SJSA1 (cell line): ENCODE results near the gene ITGA6. TPM values are rescaled to one million over a fixed set of nuclear protein-coding genes. Genes with fewer than 3 reads are reported as not detected.

Experiments
- DNase-seq, 2 experiments: peaks; one replicate each; pipeline ENCODE4 v3.0.0-alpha.2; 2015 to 2020; ENCODE audit warnings: low spot score in 2 of 2, low read depth in 1 of 2
- H3K27ac ChIP-seq: fragments of 250-450 bp; sonication (Bioruptor Pico); 2 replicates; pipeline ENCODE4 v1.5.1; 2020; ENCODE audit warnings: mild to moderate bottlenecking, moderate library complexity
- H3K27me3 ChIP-seq: fragments of 250-450 bp; sonication (Bioruptor Pico); replicated peaks from 2 replicates; pipeline ENCODE4 v1.5.1; 2020; ENCODE audit warnings: mild to moderate bottlenecking, moderate library complexity
- H3K36me3 ChIP-seq: fragments of 250-450 bp; sonication (Bioruptor Pico); 2 replicates; pipeline ENCODE4 v1.5.1; 2020; ENCODE audit warnings: mild to moderate bottlenecking
- H3K4me1 ChIP-seq: fragments of 250-450 bp; sonication (Bioruptor Pico); replicated peaks from 2 replicates; pipeline ENCODE4 v1.6.1; 2021; ENCODE audit warnings: mild to moderate bottlenecking
- H3K4me3 ChIP-seq: fragments of 250-450 bp; sonication (Bioruptor Pico); 2 replicates; pipeline ENCODE4 v1.5.1; 2020; ENCODE audit warnings: mild to moderate bottlenecking
- H3K9me3 ChIP-seq: fragments of 250-450 bp; sonication (Bioruptor Pico); replicated peaks from 2 replicates; pipeline ENCODE4 v1.5.1; 2020; ENCODE audit warnings: mild to moderate bottlenecking
- total RNA-seq: library from RNA; depleted of rRNA; stranded (reverse); fragments of >200 nt; shearing (Covaris generic); gene quantifications from 2 replicates; pipeline ENCODE4 v1.2.3, GENCODE V29; 2014

ITGA6 gene
- total RNA-seq, 1 experiment from 2014 or later: 26.7 TPM

DNA sequence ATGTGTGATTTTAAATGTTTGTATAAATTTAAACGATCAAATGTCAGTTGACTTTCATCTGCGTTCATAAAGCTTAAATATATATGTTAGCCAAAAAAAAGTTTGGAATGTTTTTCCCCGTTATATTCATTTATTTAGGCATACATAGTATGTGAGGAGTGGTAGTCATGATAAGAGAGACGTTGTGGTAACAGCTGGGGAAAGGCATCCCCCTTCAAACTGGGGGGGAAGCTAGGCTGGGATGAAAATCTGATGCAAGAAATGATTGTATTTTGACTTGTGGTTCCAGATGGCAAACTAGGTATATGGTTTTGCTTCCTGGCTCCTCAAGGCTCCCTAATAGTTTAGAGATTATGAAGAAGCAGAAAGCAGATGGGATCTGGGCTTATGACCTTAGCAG is 30.1 kb downstream of the ITGA6 start:
- Histone ChIP-seq H3K36me3 (no peaks in the 10 kb centered on the region), H3K4me3 (no peak overlapping the region), H3K4me1 (peaks cover 55% of the 10 kb centered on the region), H3K27ac (no peak overlapping the region), H3K27me3 (no peaks in the 10 kb centered on the region), H3K9me3 (no peaks in the 10 kb centered on the region)
- DNase-seq: no peak

- Histone ChIP-seq H3K36me3 (no peaks in the 10 kb centered on the region), H3K4me1 (peaks cover 66% of the 10 kb centered on the region), H3K27me3 (no peaks in the 10 kb centered on the region), H3K27ac (no peak overlapping the region), H3K9me3 (no peaks in the 10 kb centered on the region), H3K4me3 (no peak overlapping the region)
- DNase-seq: no peak
Measured at GRCh38 chr2:172458561-172459124, 31.3 kb downstream of the ITGA6 start.

- Histone ChIP-seq H3K27me3 (no peaks in the 10 kb centered on the region), H3K4me3 (no peak overlapping the region), H3K4me1 (peaks cover 69% of the 10 kb centered on the region), H3K9me3 (no peaks in the 10 kb centered on the region), H3K27ac (0 out of 2 replicates have a peak overlapping the region, but pooled peaks have one; percentile 0), H3K36me3 (no peaks in the 10 kb centered on the region)
- DNase-seq: peak in 1 of 2 experiments; percentile 31
Measured at GRCh38 chr2:172460780-172461201, 33.4 kb downstream of the ITGA6 start.

GRCh38 chr2:172461591-172462372 is 34.4 kb downstream of the ITGA6 start:
- no peaks in the 10 kb centered on the region for H3K9me3 ChIP-seq
- H3K27me3 ChIP-seq: no peaks in the 10 kb centered on the region
- H3K4me1 ChIP-seq: peaks cover 62% of the 10 kb centered on the region
- H3K27ac ChIP-seq: no peak overlapping the region
- peak; percentile 52 to 54 for DNase-seq
- no peak overlapping the region for H3K4me3 ChIP-seq
- H3K36me3 ChIP-seq: no peaks in the 10 kb centered on the region

DNA sequence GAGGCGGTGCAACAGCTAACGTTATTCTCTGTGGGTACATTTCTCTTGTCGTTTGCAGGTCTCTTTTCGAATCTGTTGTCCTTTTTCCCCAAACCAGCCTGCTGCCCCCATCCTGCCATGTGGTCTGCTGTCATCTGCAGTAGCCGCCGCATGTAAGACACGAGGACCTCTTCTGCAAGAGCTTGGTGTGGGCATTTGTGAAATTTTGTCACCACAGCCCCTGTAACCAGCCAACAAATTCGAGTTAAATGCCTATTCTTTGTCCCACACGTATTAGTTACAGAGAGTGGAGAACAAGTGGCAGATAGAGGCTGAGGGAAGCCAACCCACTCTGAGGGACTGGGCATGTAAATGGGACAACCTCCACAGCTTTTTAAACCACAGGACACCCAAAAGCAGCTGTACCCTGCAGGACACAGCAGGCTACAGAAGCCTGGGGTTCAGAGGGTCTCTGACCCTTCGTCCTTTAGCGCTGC is 35.0 kb downstream of the ITGA6 start:
- DNase-seq: no peak

GRCh38 chr2:172462849-172463381 is 35.5 kb downstream of the ITGA6 start:
- Histone ChIP-seq H3K4me3 (no peak overlapping the region), H3K9me3 (no peaks in the 10 kb centered on the region), H3K36me3 (peaks cover 3% of the 10 kb centered on the region; the same call in 1 of the 2 replicates), H3K27me3 (no peaks in the 10 kb centered on the region), H3K27ac (no peak overlapping the region), H3K4me1 (peaks cover 62% of the 10 kb centered on the region)
- DNase-seq: no peak

More for the DNA sequence above, 35.0 kb downstream of the ITGA6 start:
- Histone ChIP-seq H3K27me3 (no peaks in the 10 kb centered on the region), H3K4me1 (peaks cover 62% of the 10 kb centered on the region), H3K27ac (no peak overlapping the region), H3K9me3 (no peaks in the 10 kb centered on the region), H3K36me3 (peaks cover under 1% of the 10 kb centered on the region; the same call in 1 of the 2 replicates), H3K4me3 (no peak overlapping the region)

- H3K4me1 ChIP-seq: peaks cover 49% of the 10 kb centered on the region
- no peaks in the 10 kb centered on the region for H3K27me3 ChIP-seq
- no peak overlapping the region for H3K27ac ChIP-seq
- no peaks in the 10 kb centered on the region for H3K9me3 ChIP-seq
- H3K36me3 ChIP-seq: peaks cover 3% of the 10 kb centered on the region; the same call in 1 of the 2 replicates
- DNase-seq: no peak
- no peak overlapping the region for H3K4me3 ChIP-seq
Measured at GRCh38 chr2:172464400-172465129, 37.2 kb downstream of the ITGA6 start.

DNA sequence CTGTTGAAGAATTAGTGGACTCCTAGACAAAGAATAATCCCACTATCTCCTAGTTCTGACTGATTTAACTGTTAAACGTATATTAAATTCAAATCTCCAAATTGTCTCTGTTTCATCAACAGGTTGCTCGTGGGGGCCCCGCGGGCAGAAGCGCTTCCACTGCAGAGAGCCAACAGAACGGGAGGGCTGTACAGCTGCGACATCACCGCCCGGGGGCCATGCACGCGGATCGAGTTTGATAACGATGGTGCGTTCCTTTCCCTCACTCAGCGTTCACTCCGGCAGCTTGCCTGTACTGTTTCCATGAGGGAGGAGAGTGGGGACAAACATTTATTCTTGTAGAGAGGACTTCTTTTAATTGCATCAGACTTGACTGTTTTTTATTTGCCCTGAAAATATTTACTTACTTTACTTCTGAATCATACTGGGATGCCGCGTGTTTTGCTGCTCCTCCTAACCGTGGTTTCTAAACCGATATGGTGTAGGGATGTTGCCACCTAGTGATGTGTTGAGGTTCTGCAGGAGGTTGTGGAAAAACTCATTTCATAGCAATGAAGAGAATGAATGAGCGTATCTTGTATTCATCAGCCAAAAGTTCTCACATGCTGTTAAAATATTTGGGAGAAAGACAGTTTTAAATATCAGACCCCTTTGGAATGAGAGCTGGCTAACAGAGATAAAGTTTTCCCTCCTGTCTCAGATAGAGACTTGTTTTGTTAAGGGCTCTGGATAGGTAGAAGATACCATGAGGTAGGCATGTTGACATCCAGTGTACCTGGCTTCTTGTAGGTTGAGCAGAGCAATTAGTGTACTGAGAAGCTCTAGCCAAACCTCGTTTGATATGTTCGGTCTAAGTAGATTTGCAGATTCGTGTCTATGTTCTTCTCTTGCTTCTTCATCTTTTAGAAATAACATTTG is 38.3 kb downstream of the ITGA6 start:
- peaks cover 38% of the 10 kb centered on the region for H3K4me1 ChIP-seq
- peak; percentile 71 to 89 for DNase-seq
- peaks cover 3% of the 10 kb centered on the region; the same call in 1 of the 2 replicates for H3K36me3 ChIP-seq
- H3K4me3 ChIP-seq: peak overlapping the region; percentile 32
- H3K9me3 ChIP-seq: no peaks in the 10 kb centered on the region
- no peak overlapping the region; the same call in 1 of the 2 replicates for H3K27ac ChIP-seq
- no peaks in the 10 kb centered on the region for H3K27me3 ChIP-seq

DNA sequence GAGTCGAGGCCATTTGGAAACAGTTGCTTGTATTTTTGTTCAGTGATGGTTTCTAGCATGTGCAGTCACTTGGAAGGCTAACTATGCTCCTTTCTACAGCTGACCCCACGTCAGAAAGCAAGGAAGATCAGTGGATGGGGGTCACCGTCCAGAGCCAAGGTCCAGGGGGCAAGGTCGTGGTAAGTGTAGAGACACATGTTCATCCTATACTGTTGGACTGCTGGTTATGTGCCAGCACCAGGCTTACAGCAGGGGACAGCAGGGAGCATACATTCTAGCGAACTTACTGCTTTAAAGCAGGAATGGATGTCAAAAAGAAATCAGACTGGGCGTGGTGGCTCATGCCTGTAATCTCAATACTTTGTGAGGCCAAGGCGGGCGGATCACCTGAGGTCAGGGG is 40.0 kb downstream of the ITGA6 start:
- peaks cover 3% of the 10 kb centered on the region; the same call in 1 of the 2 replicates for H3K36me3 ChIP-seq
- H3K4me1 ChIP-seq: peaks cover 21% of the 10 kb centered on the region
- H3K9me3 ChIP-seq: no peaks in the 10 kb centered on the region
- no peaks in the 10 kb centered on the region for H3K27me3 ChIP-seq
- no peak for DNase-seq
- no peak overlapping the region for H3K27ac ChIP-seq
- no peak overlapping the region for H3K4me3 ChIP-seq

GRCh38 chr2:172470958-172471922 is 43.9 kb downstream of the ITGA6 start:
- no peak for DNase-seq
- Histone ChIP-seq H3K4me3 (no peak overlapping the region), H3K27ac (no peak overlapping the region), H3K27me3 (no peaks in the 10 kb centered on the region), H3K9me3 (no peaks in the 10 kb centered on the region), H3K36me3 (peaks cover 8% of the 10 kb centered on the region; the same call in 1 of the 2 replicates), H3K4me1 (peaks cover 12% of the 10 kb centered on the region)

- Histone ChIP-seq H3K27ac (no peak overlapping the region), H3K36me3 (peaks cover 6% of the 10 kb centered on the region; the same call in 1 of the 2 replicates), H3K4me1 (peaks cover 12% of the 10 kb centered on the region), H3K27me3 (no peaks in the 10 kb centered on the region), H3K9me3 (no peaks in the 10 kb centered on the region), H3K4me3 (no peak overlapping the region)
- no peak for DNase-seq
Measured at GRCh38 chr2:172472446-172473033, 45.2 kb downstream of the ITGA6 start.
